B cell (primary cell): ENCODE results near the gene AHRR. TPM values are rescaled to one million over a fixed set of nuclear protein-coding genes. Genes with fewer than 3 reads are reported as not detected.

Experiments
- ATAC-seq: fragments of 200-7000 bp; cut with Tn5 transposase; one replicate; pipeline ENCODE4 v1.10.0; 2021; ENCODE audit warnings: low read depth, mild to moderate bottlenecking, moderate number of reproducible peaks, moderate library complexity
- CTCF ChIA-PET: fragments of 350-600 bp; sonication (Branson Sonifier 250); formaldehyde crosslinking; loops from one replicate; lab custom pipeline; 2021; ENCODE audit warnings: antibody characterized with exemption, inconsistent platforms; lab: Charles Lee
- POLR2A ChIA-PET: fragments of 350-600 bp; sonication (Branson Sonifier 250); formaldehyde crosslinking; loops from one replicate; lab custom pipeline; 2021; ENCODE audit warnings: antibody characterized with exemption; lab: Charles Lee
- DNase-seq: peaks from one replicate; pipeline ENCODE4 v3.0.0; 2013
- H2AFZ ChIP-seq: 2 replicates; pipeline ENCODE4 v1.6.1; 2012; ENCODE audit warnings: mild to moderate bottlenecking, low read depth, low read length; ENCODE audit not compliant: insufficient read depth, poor library complexity, severe bottlenecking
- H3K27ac ChIP-seq, 2 donors: 1 replicate in 1 of 2; 2 replicates in 1 of 2; pipeline ENCODE4 v1.5.1; 2012 to 2013; ENCODE audit warnings: low read length in 2 of 2, mild to moderate bottlenecking in 2 of 2, moderate library complexity in 1 of 2
- H3K27me3 ChIP-seq, 4 experiments: fragments of 200-600 bp in 1 of 4; sonication (generic) in 1 of 4; replicated peaks in 1 of 4; 1 replicate in 2 of 4; 2 replicates in 2 of 4; pipeline versions ENCODE4 v1.6.1 to v1.7.0; 2013 to 2016; ENCODE audit warnings: low read length in 3 of 4, mild to moderate bottlenecking in 2 of 4, mixed read lengths in 1 of 4, moderate library complexity in 1 of 4; ENCODE audit not compliant: insufficient read depth in 4 of 4, control insufficient read depth in 3 of 4; ENCODE audit errors: control extremely low read depth in 1 of 4
- H3K36me3 ChIP-seq, 2 experiments: replicated peaks in 1 of 2; 1 replicate in 1 of 2; 2 replicates in 1 of 2; pipeline versions ENCODE4 v1.6.1 to v1.7.1; 2013; ENCODE audit warnings: low read length in 1 of 2; ENCODE audit not compliant: insufficient read depth in 2 of 2, control insufficient read depth in 1 of 2; ENCODE audit errors: control extremely low read depth in 1 of 2, extremely low read depth in 1 of 2
- H3K4me1 ChIP-seq, 2 donors: fragments of 200-600 bp in 1 of 2; sonication (generic) in 1 of 2; 1 replicate in 1 of 2; 2 replicates in 1 of 2; pipeline versions ENCODE4 v1.5.1 to v1.6.1; 2013 to 2017; ENCODE audit warnings: low read length in 2 of 2; ENCODE audit not compliant: control insufficient read depth in 2 of 2, insufficient read depth in 2 of 2
- H3K4me2 ChIP-seq: replicated peaks from 2 replicates; pipeline ENCODE3; 2012; ENCODE audit warnings: mild to moderate bottlenecking, low read depth, low read length; ENCODE audit not compliant: poor library complexity, severe bottlenecking
- H3K4me3 ChIP-seq, 5 experiments: fragments of 200-600 bp in 1 of 5; sonication (generic) in 1 of 5; 1 replicate in 3 of 5; 2 replicates in 2 of 5; pipeline versions ENCODE4 v1.5.1 to v1.7.0; 2011 to 2016; ENCODE audit warnings: low read length in 4 of 5, mild to moderate bottlenecking in 4 of 5, low read depth in 2 of 5, control low read depth in 1 of 5, moderate library complexity in 1 of 5; ENCODE audit not compliant: insufficient read depth in 1 of 5; ENCODE audit errors: control extremely low read depth in 1 of 5, extremely low read depth in 1 of 5
- H3K79me2 ChIP-seq: fragments of 200-600 bp; sonication (generic); one replicate; pipeline ENCODE4 v1.6.0; 2016; ENCODE audit warnings: low read length; ENCODE audit not compliant: control insufficient read depth, insufficient read depth
- H3K9ac ChIP-seq: fragments of 200-600 bp; sonication (generic); 2 replicates; pipeline ENCODE4 v1.6.1; 2017; ENCODE audit warnings: mild to moderate bottlenecking, low read length, moderate library complexity
- H3K9me3 ChIP-seq, 3 donors: one replicate each; pipeline versions ENCODE4 v1.6.1 to v1.7.1; 2013; ENCODE audit warnings: low read length in 2 of 3; ENCODE audit not compliant: control insufficient read depth in 2 of 3, insufficient read depth in 1 of 3; ENCODE audit errors: control extremely low read depth in 1 of 3
- H4K20me1 ChIP-seq: 2 replicates; pipeline ENCODE4 v1.6.0; 2012; ENCODE audit warnings: mild to moderate bottlenecking, low read length; ENCODE audit not compliant: insufficient read depth, control insufficient read depth, poor library complexity, severe bottlenecking
- H3K27ac Mint-ChIP-seq: one replicate; pipeline ENCODE4 v1.8.0; 2021; ENCODE audit warnings: mixed read lengths
- H3K27me3 Mint-ChIP-seq: one replicate; pipeline ENCODE4 v1.8.0; 2021; ENCODE audit warnings: mixed read lengths
- H3K4me1 Mint-ChIP-seq: one replicate; pipeline ENCODE4 v1.8.0; 2021; ENCODE audit warnings: mixed read lengths
- H3K4me3 Mint-ChIP-seq: one replicate; pipeline ENCODE4 v1.8.0; 2021; ENCODE audit warnings: mixed read lengths
- H3K9me3 Mint-ChIP-seq: one replicate; pipeline ENCODE4 v1.8.0; 2022; ENCODE audit warnings: mixed read lengths; ENCODE audit not compliant: insufficient read depth
- CTCF ChIP-seq: fragments of 200-600 bp; IDR thresholded peaks from one replicate; pipeline ENCODE4 v1.8.0; 2022; ENCODE audit warnings: antibody characterized with exemption, mild to moderate bottlenecking
- EZH2 ChIP-seq: IDR thresholded peaks from 2 replicates; pipeline ENCODE4 v1.6.1; 2012; ENCODE audit warnings: borderline replicate concordance, low read depth, mild to moderate bottlenecking, moderate library complexity, low read length; ENCODE audit not compliant: insufficient read depth, poor library complexity, severe bottlenecking
- WGBS: methylation state at CpG from one replicate; pipeline ENCODE4 v1.1.5; 2013; ENCODE audit warnings: missing lambda C conversion rate; ENCODE audit not compliant: insufficient coverage; 5-methylcytosine and 5-hydroxymethylcytosine counted together
- intact Hi-C: fragments of 100-400 bp; cut with micrococcal nuclease; formaldehyde crosslinking; loops from one replicate; pipeline ENCODE4 v1.10.0; 2022
- polyA plus RNA-seq: library from polyadenylated mRNA; depleted of rRNA; stranded (reverse); fragments of >200 nt; gene quantifications from 2 replicates; pipeline ENCODE4 v1.2.3, GENCODE V29; 2012
- total RNA-seq, 2 donors: library from RNA; stranded (reverse); fragments of 120-200 nt in 1 of 2; gene quantifications; 1 replicate in 1 of 2; 2 replicates in 1 of 2; pipeline versions ENCODE4 v1.2.3 to v1.2.4, GENCODE V29; 2013 to 2022

The AHRR gene
- total and polyA plus RNA-seq, 2 donors (not counting 1 experiment from before 2014, with no cell fraction given): 0.13 to 1.7 TPM

- intact Hi-C loops: no loop called here
- WGBS: 84% methylated on average over 19 of the region's 19 CpGs
- Histone ChIP-seq H3K9me3 (peaks cover 0 to 6% (median 0%) of the 10 kb centered on the region in 3 donors), H2AFZ (no peak overlapping the region), H3K4me1 (peaks cover 12 to 17% of the 10 kb centered on the region in 2 donors), H4K20me1 (peaks cover 10% of the 10 kb centered on the region), H3K4me3 (no peak overlapping the region), H3K36me3 (no peaks in the 10 kb centered on the region), H3K9ac (no peak overlapping the region), H3K27ac (no peak overlapping the region), H3K79me2 (peaks cover 4% of the 10 kb centered on the region), H3K27me3 (peaks cover 0 to 71% (median 9%) of the 10 kb centered on the region in 4 experiments), H3K4me2 (no peak overlapping the region)
- peaks cover 11% of the 10 kb centered on the region for H3K4me1 Mint-ChIP-seq
- ATAC-seq: no peak
- TF ChIP-seq EZH2 (no peak), CTCF (no peak)
- no peak overlapping the region for H3K4me3 Mint-ChIP-seq
- POLR2A ChIA-PET: no interaction called here
- H3K27ac Mint-ChIP-seq: no peak overlapping the region
- no peak for DNase-seq
- no peaks in the 10 kb centered on the region for H3K9me3 Mint-ChIP-seq
- peaks cover 33% of the 10 kb centered on the region for H3K27me3 Mint-ChIP-seq
- CTCF ChIA-PET: no interaction called here
These were observed 155.7 kb downstream of the AHRR start for GRCh38 chr5:477247-477646.

DNA sequence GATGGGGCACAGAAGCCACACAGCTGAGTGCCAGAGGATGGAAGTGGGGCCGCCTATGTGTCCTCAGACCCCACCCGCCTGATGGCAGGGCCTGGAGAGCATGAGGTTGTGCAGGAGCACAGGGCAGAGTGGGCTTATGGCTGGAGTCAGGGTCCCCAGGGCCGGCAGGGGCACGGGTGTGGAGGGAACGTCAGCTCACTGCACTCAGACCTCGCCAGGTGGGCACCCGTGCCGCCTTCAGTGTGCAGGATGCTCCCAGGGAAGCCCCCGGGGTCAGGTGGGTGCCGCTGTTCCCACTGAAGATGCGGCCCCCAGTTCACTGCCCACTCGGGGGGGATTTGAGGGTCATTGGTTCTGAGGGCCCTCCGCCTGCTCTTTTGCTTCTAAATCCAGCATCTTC is 156.4 kb downstream of the AHRR start:
- Histone ChIP-seq H3K79me2 (no peaks in the 10 kb centered on the region), H3K4me3 (no peak overlapping the region), H3K27ac (no peak overlapping the region), H3K36me3 (no peaks in the 10 kb centered on the region), H3K4me1 (peaks cover 12 to 13% of the 10 kb centered on the region in 2 donors), H3K4me2 (no peak overlapping the region), H3K27me3 (peaks cover 0 to 77% (median 9%) of the 10 kb centered on the region in 4 experiments), H2AFZ (no peak overlapping the region), H4K20me1 (peaks cover 9% of the 10 kb centered on the region), H3K9me3 (peaks cover 0 to 6% (median 0%) of the 10 kb centered on the region in 3 donors), H3K9ac (no peak overlapping the region)
- no peak overlapping the region for H3K27ac Mint-ChIP-seq
- intact Hi-C loops: no loop called here
- no peak for TF ChIP-seq CTCF
- TF ChIP-seq EZH2: no peak
- ChIA-PET POLR2A (no interaction called here), CTCF (no interaction called here)
- H3K4me3 Mint-ChIP-seq: no peak overlapping the region
- no peak for DNase-seq
- peaks cover 11% of the 10 kb centered on the region for H3K4me1 Mint-ChIP-seq
- H3K27me3 Mint-ChIP-seq: peaks cover 33% of the 10 kb centered on the region
- 88% methylated on average over 13 of the region's 13 CpGs for WGBS
- no peak for ATAC-seq
- H3K9me3 Mint-ChIP-seq: no peaks in the 10 kb centered on the region
